Brain microvascular endothelial cell (primary cell): ENCODE data around the gene ADAMTS1.

Source experiments
- DNase-seq: peaks from one replicate; pipeline ENCODE4 v3.0.0-alpha.2; 2020
- H3K27ac ChIP-seq: fragments of 250-450 bp; sonication (Bioruptor Pico); 2 replicates; pipeline ENCODE4 v1.5.1; 2020; ENCODE audit warnings: mild to moderate bottlenecking, moderate library complexity
- H3K27me3 ChIP-seq: fragments of 250-450 bp; sonication (Bioruptor Pico); replicated peaks from 2 replicates; pipeline ENCODE4 v1.5.1; 2020; ENCODE audit warnings: mild to moderate bottlenecking
- H3K36me3 ChIP-seq: fragments of 250-450 bp; sonication (Bioruptor Pico); replicated peaks from 2 replicates; pipeline ENCODE4 v1.5.1; 2020; ENCODE audit warnings: mild to moderate bottlenecking
- H3K4me3 ChIP-seq: 2 replicates; pipeline ENCODE4 v1.5.1; 2011; ENCODE audit warnings: low read depth, mild to moderate bottlenecking, control low read depth, low read length, moderate library complexity
- in situ Hi-C: cut with HindIII; loops from 2 replicates; pipeline ENCODE4 v1.10.0; 2017; ENCODE audit warnings: low sequenced_read_pairs, low pct_ligation_motif_present
- TF ChIP-seq, protein P1 (sequence below): IDR thresholded peaks from 2 replicates; pipeline ENCODE4 v1.5.1; 2011; ENCODE audit warnings: low read depth, mild to moderate bottlenecking, moderate library complexity, low read length, control low read depth, inconsistent platforms; ENCODE audit errors: missing control alignments

Gene ADAMTS1

DNA sequence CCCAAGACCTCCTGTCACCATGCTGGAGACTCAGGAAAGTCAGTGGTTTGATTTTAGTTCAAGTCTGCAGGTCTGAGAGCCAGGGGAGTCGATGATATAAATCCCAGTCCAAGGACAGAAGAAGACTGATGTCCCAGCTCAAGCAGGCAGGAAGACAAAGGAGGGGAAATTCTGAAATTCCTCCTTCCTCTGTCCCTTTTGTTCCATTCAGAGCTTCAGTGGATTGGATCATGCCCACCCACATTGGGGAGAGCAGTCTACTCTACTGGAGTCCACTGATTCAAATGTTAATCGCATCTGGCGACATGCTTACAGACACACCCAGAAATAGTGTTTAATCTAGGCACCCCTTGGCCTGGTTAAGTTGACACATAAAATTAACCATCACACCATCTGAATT, 7.2 kb upstream of the ADAMTS1 start:
- in situ Hi-C loops, result no loop called here
- TF ChIP-seq, protein P1, sequence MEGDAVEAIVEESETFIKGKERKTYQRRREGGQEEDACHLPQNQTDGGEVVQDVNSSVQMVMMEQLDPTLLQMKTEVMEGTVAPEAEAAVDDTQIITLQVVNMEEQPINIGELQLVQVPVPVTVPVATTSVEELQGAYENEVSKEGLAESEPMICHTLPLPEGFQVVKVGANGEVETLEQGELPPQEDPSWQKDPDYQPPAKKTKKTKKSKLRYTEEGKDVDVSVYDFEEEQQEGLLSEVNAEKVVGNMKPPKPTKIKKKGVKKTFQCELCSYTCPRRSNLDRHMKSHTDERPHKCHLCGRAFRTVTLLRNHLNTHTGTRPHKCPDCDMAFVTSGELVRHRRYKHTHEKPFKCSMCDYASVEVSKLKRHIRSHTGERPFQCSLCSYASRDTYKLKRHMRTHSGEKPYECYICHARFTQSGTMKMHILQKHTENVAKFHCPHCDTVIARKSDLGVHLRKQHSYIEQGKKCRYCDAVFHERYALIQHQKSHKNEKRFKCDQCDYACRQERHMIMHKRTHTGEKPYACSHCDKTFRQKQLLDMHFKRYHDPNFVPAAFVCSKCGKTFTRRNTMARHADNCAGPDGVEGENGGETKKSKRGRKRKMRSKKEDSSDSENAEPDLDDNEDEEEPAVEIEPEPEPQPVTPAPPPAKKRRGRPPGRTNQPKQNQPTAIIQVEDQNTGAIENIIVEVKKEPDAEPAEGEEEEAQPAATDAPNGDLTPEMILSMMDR, result no peak
- Histone ChIP-seq H3K27me3 (no peaks in the 10 kb centered on the region), H3K36me3 (no peaks in the 10 kb centered on the region), H3K27ac (no peak overlapping the region), H3K4me3 (no peak overlapping the region)
- DNase-seq, result no peak

DNA sequence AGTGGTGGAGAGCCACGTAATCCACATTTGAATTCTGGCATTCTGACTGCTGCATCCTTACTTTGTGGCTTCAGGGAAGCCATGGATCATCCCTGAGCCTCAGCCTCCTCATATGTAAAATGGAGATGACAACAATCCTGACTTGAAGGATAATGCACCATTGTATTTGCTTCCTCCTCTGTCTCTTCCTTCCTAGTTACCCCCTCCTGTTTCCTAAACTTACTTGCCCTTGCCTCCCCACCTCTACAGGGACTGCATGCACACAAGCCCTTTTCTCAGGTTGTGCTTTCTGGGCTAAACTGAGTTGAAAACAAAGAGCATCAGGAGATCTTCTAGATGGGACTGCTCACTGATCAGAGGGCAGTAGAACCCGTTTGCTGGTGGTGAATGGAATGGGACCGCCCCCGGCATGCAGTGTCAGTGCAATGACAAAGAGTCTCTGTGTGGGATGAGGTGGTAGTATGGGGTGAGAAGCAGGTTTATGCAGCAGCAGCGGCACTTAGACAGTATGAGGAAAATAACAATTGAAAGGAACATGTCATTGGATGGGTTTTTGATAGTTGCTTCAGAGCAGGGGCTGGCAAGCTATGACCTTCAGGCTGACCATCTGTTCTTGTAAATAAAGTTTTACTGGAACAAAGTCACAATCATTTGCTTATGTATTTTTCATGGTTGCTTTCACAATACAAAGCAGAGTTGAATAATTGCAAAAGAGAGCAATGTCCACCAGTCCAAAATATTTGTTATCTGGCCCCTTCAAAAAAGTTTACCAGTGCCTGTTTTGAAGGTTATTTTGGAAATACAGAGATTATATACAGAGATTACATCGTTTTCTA, 6.1 kb upstream of the ADAMTS1 start:
- in situ Hi-C loops, result no loop called here
- Histone ChIP-seq H3K36me3 (no peaks in the 10 kb centered on the region), H3K27ac (no peak overlapping the region), H3K27me3 (no peaks in the 10 kb centered on the region), H3K4me3 (no peak overlapping the region)
- TF ChIP-seq, protein P1, result no peak
- no peak for DNase-seq

DNA sequence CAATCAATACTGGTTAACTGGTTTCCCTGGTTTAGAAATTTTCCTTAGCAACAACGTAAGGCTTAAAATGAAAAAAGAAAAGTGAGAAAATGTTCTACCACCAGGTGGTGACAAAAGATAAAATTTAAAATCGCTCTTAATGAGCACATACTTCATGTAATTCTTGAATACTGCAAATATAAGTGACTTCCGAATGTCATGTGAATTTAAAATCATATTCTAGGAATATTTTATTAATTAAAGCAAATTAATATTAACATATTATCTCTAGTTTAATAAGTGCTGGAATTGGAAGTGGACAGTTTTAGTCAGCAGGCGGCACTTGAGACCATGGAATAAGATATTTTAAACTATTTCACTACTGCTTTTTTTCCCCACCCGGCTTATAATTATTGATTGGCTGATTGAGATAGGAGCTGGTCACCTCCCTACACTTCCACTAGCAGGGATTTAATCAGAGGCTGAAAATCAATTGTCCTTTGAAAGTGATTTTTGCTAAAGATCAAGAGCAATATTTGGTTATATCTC, 5.0 kb upstream of the ADAMTS1 start:
- H3K27me3 ChIP-seq, result no peaks in the 10 kb centered on the region
- DNase-seq, result no peak
- H3K4me3 ChIP-seq, result no peak overlapping the region
- TF ChIP-seq, protein P1, result peak; percentile 54
- H3K36me3 ChIP-seq, result no peaks in the 10 kb centered on the region
- H3K27ac ChIP-seq, result peak overlapping the region; percentile 14
- in situ Hi-C loops, result no loop called here

DNA sequence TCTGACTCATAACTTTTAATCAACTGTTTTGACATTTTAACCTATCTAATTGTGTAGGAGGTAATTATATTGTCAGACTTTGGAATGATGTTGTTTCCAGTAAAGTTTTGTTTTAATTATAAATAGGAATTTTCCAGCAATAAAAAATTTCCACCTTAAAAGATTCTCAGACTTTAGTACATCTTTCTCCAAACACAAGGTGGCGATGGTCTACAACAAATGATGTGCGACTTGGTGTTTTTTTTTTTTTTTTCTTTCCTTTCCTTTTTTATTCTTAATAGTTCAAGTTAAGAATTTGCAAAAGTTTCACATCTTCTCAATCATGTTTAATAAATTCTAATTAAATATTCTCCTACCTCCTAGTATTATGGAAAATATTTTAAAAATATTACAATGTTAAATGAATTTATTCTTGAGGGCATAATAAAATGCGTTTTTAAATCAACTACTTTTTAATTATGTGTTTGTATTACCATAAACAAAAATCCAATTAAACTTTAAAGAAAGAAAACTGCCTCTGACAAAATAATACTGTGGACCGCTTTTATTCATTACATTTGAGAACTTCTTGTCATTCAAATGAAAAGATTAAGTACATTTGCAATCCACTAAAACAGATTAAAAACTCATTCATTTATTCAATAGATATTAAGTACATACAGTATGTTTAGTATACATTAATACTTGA, 4.4 kb upstream of the ADAMTS1 start:
- DNase-seq, result peak; percentile 37
- H3K27me3 ChIP-seq, result no peaks in the 10 kb centered on the region
- peak overlapping the region; percentile 14 for H3K27ac ChIP-seq
- in situ Hi-C loops, result no loop called here
- H3K4me3 ChIP-seq, result no peak overlapping the region
- TF ChIP-seq, protein P1, result peak; percentile 50
- no peaks in the 10 kb centered on the region for H3K36me3 ChIP-seq

DNA sequence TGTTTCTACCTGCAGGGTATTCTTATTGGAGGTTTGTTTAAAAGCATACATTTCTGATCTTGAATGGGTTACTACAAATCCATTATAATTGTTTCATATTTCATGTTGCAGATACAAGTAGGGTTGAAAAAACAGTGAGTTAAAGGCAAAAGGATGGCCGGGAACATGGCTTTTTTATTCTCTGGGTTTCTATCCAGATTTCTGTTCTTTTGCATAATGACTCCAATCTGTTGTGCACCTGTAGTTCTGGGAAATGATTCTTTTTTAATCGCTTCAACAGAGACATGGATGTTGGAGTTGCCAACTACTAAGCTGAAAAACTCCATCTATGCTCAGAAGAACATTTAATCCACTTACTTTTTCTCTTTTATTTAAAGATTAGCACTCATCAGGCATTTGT, 2.7 kb upstream of the ADAMTS1 start:
- no peak overlapping the region for H3K4me3 ChIP-seq
- H3K27me3 ChIP-seq, result no peaks in the 10 kb centered on the region
- in situ Hi-C loops, result no loop called here
- no peak for DNase-seq
- H3K27ac ChIP-seq, result no peak overlapping the region
- TF ChIP-seq, protein P1, result no peak
- no peaks in the 10 kb centered on the region for H3K36me3 ChIP-seq
